Loucy (cell line): ENCODE results near the gene TMEM156.

Source experiments
- EZH2phosphoT487 ChIP-seq: fragments of 200-600 bp; IDR thresholded peaks from 2 replicates; pipeline ENCODE4 v1.6.1; 2018; ENCODE audit warnings: antibody characterized with exemption, mild to moderate bottlenecking, moderate library complexity, borderline replicate concordance
- TF ChIP-seq, protein P1 (sequence below): fragments of 200-600 bp; sonication (generic); conservative IDR thresholded peaks from 2 replicates; pipeline ENCODE4 v1.5.1; 2014; ENCODE audit warnings: mild to moderate bottlenecking, antibody characterized with exemption, low read length

DNA sequence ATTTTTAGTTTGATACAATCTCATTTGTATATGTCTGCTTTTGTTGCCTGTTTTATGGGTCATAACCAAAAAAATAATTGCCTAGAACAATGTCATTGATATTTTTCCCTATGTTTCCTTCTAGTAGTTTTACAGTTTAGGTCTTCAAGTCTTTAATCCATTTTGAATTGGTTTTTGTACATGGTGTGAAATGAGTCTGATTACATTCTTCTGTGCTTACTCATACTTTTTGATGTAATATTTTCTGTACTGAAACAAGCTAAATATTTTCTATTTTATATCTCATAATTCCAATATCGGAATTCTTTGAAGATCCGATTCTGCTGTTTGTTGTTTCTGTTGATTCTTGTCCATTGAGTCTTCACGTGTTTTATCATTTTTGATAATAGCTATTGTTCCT lies 10.6 kb downstream of the TMEM156 start:
- TF ChIP-seq, protein P1, sequence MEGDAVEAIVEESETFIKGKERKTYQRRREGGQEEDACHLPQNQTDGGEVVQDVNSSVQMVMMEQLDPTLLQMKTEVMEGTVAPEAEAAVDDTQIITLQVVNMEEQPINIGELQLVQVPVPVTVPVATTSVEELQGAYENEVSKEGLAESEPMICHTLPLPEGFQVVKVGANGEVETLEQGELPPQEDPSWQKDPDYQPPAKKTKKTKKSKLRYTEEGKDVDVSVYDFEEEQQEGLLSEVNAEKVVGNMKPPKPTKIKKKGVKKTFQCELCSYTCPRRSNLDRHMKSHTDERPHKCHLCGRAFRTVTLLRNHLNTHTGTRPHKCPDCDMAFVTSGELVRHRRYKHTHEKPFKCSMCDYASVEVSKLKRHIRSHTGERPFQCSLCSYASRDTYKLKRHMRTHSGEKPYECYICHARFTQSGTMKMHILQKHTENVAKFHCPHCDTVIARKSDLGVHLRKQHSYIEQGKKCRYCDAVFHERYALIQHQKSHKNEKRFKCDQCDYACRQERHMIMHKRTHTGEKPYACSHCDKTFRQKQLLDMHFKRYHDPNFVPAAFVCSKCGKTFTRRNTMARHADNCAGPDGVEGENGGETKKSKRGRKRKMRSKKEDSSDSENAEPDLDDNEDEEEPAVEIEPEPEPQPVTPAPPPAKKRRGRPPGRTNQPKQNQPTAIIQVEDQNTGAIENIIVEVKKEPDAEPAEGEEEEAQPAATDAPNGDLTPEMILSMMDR, result no peak
- TF ChIP-seq EZH2phosphoT487, result no peak
